GM21619 (cell line): ENCODE measurements around the gene TSPAN15.

Experiments used
- ATAC-seq: cut with Tn5 transposase; IDR thresholded peaks from one replicate; pipeline ENCODE4 v1.9.1; 2021; ENCODE audit not compliant: unreplicated experiment

TSPAN15 gene

DNA sequence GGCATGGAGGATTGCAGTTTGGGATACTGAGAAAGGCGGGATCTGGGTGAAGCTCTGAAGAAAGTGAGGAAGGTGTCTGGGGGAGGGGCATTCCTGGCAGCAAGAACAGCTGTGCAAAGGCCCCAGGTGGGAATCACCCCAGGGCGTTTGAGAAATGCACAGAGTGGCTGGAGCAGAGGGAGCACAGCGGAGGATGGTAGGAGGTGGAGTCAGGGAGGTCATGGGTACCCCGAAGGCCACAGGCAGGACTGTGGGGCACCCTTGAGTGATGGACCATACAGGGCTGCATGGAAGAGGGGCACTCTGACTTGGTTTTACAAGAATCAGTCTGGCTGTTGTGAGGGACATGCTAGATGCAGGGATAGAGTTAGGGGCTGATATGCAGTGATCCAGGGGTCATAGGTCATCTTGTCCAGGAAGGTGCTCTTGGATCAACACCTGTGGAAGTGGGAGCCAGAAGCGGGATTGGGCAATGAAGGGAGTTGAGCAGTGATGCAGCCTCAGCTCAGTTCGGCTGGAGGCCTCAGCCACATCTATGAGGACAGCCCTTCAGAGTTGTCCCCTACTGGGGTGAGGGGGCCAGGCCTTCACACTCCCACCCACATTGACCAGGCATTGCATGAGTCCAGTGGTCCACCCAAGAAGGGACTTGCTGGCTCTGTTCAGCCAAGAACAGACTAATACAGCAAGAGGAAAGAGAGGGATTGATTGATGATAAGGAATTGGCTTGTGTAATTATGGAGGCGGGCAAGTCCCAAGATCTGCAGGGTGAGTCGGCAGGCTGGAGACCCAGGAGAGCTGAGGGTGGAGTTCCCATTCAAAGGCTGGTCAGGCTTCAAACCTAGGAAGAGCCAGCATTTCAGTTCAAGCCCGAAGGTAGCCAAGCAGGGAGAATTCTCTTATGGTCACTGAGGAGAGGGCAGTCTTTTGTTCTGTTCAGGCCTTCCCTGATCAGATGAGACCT is 48.7 kb downstream of the TSPAN15 start:
- no peak for ATAC-seq

DNA sequence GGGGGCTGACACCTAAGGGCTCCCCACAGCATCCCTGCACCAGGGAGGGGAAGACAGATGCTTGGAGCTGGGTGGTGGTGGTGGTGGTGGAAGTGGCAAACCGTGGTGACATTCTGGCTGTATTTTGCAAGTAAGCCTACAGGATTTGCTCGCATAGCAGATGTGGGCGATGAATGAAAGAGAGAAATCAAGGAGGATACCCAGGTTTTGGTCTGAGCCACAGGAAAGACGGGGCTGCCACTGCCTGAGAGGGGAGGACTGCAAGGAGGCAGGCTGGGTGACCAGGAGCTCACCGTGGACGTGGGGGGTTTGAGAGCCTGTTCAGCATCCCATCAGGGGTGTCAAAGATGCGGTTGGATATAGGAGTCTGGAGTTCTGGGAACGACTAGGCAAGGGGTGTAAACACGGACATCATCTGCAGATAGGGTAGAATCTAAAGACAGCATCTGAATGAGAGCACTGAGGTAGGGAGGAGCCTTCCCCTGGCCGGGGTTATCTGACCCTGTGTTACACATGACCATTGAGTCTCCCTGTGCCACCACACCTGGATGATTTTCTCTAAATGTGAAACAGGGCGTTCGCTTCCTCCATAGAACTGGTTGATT is 49.7 kb downstream of the TSPAN15 start:
- ATAC-seq, result no peak

- ATAC-seq, result no peak
Measured at GRCh38 chr10:69501657-69502056, 50.4 kb downstream of the TSPAN15 start.

DNA sequence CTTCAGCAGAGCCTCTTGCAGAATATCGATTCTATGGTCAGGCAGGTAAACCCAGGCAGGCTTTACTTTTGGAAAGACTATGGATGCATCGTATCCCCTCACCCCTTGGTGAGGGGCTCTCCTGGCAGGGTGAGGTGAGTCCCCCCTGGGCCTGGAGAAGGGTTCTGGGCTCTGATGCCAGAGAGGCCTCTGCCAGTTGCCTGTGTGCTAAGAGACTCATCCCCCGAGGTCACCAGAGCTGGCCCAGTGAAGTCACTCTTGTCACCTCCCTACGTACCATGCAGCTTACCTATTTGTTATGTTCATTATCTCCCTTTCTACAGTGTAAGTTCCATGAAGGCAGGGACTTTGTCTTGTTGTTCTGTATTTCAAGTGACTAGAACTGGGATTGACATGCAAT is 51.3 kb downstream of the TSPAN15 start:
- ATAC-seq, result no peak

DNA sequence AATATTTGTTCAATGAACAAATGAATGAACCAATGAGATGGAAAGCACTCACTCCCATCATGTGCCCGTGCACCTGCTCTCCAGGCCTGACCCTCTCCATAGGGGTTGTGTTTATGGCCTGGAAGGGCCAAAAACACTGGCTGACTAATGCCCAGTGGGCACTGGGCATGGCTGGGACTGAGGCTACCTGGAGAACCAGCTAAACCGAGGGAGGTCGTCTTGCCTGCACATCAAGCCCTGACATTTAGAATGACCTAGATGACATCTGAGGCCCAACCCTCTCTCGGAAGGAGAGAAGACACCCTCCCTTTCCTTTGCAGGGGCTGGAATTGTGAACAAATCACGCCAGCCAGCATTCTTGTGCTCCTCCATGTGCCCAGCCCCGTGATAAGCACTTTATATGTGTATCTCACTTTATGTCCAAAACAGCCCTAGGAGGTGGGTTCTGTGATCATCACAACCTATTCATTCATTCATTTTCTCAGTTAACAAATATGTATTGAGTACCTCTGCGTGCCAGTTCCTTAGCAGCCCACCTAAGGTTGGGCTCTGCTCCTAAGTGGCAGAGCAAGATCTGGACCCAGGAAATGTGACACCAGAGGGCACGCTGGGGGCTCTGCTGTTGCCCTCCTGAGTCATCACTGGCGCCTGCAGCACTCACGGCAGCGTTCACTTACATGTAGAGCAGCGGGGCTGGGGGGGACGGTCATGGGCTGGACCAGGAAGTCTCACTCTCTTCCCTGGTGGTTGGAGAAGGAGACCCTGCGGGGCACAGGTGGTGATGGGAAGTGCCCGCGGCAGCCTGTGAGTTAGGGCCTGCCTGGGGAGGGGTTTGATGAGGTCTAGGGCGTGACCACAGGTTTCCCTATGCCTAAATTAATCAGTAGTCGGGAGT is 52.0 kb downstream of the TSPAN15 start:
- ATAC-seq, result no peak

GRCh38 chr10:69503896-69504265 is 52.6 kb downstream of the TSPAN15 start:
- no peak for ATAC-seq

DNA sequence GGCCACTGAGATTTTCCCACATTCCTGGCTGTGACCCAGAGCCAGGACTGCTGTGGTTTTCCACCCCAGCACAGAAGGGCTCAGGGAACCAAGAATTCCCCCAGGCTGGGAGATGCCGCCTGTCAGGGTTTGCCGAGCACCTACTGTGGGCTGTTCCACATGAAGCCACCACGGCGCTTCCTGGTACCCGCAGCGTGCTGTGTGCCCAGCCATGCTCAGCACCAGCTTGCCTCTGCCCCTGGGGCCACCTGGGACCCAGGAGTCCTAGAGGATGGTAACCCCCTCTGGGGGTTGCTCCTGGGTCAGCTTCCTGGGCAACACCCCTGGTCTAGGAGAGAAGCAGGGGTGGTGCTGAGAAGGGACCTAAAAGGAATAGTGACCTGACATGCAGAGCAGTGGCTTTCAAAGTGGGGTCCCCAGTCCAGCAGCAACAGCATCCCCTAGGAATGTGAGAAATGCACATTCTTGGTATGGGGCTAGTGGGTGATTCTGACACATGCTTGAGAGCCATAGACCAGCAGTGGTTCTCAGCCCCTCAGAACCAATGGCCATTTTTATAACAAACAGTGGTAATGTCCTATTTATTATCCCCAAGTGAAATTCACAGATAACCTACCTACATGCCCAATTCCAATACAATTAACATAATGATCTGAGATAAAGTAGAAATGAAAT is 53.4 kb downstream of the TSPAN15 start:
- ATAC-seq, result no peak

GRCh38 chr10:69505636-69506318 is 54.5 kb downstream of the TSPAN15 start:
- no peak for ATAC-seq

DNA sequence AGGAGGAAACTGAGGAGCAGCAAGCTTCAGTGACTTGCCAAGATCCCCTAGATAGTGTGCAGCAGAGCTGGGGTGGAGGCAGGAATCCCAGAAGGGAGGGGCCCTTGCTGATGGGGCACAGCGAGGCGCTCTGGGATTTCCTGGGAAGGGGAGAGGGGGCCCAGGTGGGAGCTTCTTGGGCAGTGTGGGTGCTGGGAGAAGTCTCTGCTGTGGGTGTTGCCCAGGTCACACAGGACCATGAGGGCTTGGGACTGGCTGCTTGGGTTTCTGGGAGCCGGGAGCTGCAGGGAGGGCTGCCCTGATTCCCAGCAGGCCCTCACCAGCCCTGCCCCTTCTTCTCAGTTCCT is 55.2 kb downstream of the TSPAN15 start:
- no peak for ATAC-seq

- no peak for ATAC-seq
Measured at GRCh38 chr10:69506834-69507713, 55.8 kb downstream of the TSPAN15 start.

DNA sequence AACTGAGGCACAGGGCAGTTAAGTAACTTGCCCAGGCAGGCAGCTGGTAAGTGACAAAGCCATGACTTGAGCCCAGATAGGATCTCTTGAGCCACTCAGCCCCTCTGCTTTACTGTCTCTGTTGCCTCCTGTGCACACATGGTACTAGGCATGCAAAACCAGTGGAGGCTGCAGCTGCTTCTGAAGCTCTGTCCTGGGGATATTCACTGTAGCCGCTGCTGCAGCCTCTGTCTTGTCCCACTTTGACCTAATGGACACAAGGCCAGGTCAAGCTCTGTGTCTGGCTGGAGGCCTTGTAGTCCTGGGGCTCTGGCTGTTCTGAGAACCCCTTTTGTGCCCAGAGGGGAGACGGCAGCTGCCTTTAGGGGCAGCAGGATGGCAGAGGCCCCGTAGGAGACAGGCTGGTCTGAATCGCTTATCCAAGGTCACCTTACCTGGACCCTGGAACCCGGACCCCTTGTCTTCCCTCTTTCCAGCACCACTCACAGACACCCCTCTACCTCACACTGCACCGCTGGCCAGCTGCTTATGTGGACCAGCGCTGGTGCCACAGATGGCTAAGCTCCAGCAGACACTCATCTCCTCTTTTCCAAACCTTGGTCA is 57.6 kb downstream of the TSPAN15 start:
- ATAC-seq, result no peak

DNA sequence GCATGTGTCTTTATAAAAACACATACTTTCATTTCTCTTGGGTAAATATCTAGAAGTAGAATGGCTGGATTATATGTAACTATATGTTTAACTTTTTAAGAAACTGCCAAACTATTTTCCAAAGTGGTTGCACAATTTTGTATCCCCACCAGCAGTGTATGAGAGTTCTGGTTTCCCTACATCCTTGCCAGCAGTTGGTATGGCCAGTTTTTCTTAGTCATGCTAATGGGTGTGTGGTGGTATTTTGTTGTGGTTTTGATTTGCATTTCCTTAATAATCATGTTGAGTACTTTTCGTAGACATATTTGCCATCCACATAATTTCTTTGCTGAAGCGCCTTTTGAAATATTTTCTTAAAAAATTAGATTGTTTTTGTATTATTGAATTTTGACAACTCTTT is 61.6 kb downstream of the TSPAN15 start:
- no peak for ATAC-seq

DNA sequence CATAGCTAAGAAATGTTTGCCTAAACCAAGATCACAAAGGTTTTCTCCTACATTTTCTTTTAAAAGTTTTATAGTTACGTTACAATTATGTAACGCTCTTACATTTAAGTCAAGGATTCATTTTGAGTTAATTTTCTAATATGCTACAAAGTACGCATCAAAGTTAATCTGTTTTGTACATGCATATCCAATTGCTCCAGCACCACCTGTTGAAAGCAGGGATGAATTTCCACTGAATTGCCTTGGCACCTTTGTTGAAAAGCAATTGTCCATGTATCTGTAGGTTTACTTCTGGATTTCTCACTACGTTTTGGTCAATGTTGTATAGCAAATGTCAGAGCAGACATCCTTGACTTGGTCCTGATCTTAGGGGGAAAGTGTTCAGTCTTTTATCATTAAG is 62.4 kb downstream of the TSPAN15 start:
- ATAC-seq, result no peak

DNA sequence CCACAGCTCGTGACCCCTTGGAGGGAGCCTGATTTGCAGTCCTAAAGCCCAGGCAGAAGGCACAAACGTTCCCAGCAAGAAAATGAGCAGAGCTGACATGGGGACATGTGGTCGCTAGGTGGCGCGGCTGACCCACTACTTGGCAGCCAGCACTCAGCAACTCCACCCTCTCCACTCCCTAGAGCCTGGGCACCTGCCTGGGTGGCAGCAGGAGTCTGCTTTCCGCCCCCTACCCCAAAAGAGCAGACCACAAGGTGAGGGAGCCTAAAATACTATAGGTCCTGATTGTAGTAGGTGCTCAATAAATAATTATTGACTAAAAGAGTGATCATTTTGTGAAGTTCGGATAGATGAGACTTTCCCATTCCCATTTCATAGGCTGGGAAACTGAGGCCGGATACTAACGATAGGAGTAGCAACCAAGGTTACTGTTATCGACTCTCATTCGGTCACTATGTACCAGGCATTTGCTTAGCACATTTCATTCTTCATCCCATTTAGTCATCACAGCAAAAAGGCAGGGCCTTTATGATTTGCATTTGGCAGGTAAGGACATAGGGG is 64.5 kb downstream of the TSPAN15 start:
- ATAC-seq, result peak; percentile 71

DNA sequence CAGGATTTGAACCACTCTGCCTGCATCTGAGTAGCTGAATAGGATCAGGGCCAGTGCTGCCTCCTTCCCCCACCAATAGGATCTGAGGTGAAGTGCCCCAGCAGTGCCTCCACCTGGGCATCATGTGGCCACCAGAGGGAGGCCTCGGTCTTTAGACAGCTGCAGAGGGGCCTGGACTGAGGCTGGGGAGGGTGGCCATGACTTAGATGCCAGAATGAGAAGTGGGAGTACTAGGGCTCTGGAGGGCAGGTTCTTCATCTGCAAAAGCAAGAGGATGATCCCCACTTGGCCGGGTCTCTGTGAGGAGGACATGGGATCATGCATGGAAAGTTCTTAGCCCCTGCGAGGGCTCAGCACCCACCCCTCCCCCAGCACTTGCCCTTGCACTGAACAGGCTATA is 65.1 kb downstream of the TSPAN15 start:
- no peak for ATAC-seq

DNA sequence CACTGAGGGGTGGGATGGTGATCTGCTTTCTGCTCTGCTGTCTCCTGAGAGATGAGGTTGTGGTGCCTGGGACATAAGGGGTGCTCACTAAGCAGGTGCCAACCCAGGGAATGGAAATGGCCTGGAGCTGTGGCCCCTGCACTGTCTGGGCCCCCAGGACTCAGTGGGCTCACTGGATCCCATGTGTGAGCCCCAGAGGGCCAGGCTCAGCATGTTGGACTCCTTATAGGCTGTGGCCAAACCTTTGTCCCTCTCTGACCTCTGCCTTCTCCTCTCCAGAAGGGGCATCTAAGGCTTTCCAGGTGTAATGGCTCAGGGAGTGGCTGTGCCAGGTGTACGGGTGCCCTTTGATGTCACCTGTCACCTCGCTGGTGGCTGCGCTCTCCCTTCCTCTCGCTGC is 65.5 kb downstream of the TSPAN15 start:
- no peak for ATAC-seq

DNA sequence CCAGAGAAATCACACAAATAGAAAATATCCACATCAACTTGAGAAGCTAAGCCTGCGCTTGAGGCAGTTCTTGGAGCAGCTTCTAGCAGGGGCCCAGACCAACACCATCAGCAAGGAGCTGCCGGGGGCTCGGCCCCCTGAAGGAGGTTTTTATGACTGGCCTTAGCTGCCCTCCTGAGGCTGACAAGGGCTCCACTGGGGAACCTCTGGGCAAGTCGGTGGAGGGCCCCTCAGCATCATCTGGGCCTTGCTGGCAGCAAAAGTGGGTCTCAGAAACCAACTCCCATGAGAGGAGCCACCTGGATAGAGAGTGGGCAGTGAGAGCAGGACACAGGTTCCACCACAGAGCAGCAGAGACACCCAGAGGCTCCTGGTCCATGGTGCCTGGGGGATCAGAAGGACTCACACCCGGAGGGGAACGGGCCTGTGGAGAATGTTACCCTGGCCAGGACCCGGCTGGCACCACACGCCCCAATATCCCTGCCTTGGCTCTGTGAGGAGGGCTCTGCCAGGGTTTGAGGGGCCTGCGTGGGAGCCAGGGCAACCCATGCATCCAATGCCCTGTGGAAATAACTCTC is 66.1 kb downstream of the TSPAN15 start:
- no peak for ATAC-seq

- no peak for ATAC-seq
Measured at GRCh38 chr10:69527961-69528360, 76.7 kb downstream of the TSPAN15 start.
